ENCODE data around the gene MAGI2.
"Not testable (repeated sequence)": the region's sequence is repeated elsewhere in the genome, so short reads cannot be mapped to it uniquely, and the experiment has no call there.

The MAGI2 gene

DNA sequence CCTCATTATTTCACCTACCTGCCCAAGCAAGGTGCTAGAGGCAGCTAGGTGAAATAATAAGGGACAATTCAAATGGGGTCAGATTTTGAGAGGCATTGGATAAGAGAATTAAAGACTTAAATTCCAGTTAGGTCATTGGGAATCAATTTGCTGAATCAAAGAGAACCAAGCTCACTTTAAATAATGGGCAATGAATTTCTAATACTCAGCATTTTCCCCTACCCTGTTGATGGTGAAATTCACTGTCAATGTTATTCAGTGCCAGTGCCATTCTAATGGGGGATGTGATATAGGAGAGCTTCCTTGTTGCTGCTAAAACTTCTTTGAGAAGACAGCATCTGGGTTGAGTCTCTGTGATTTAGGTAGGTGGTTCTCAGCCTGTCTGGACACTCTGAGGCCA is 1145.6 kb downstream of the MAGI2 start:
- no peak for TF ChIP-seq TAF1 (IDR thresholded peaks at IDR 0.05; ENCODE audit: low read depth, low read length)
- TF ChIP-seq POLR2AphosphoS5 (IDR thresholded peaks at IDR 0.05; ENCODE audit: low read depth, low read length), result no peak
- no peak for TF ChIP-seq POU2F2 (IDR thresholded peaks at IDR 0.05; ENCODE audit: low read depth, low read length)
- TF ChIP-seq POLR2A (IDR thresholded peaks at IDR 0.05; ENCODE audit: low read depth, low read length), result no peak
- no peak for TF ChIP-seq PAX5 (IDR thresholded peaks at IDR 0.05; ENCODE audit: insufficient read depth, low read length, severe bottlenecking)
- no peak for TF ChIP-seq SPI1 (IDR thresholded peaks at IDR 0.05; ENCODE audit: low read depth, low read length)
- DNase-seq (ENCODE audit: insufficient read length, low spot score) (no peak), FAIRE-seq (no peak)

DNA sequence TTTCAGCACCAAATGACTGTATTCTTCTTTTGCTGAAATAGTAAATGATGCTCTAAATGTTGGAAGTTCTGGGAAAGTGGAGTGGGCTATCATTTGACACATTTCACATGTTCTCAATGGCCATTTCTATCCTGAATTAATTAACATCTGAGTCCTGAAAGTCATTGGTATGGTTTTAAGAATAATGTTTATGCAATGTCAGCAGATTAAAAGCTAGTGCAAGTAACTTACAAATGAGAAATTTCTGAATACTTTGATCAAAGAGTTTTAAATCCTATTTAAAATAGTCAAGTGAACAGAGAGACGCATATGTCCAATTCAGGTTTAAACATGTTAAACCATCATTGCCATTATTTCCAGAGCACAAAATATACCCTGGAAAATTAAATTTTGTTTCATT is 1146.8 kb downstream of the MAGI2 start:
- FAIRE-seq (no peak), DNase-seq (ENCODE audit: insufficient read length, low spot score) (no peak)
- TF ChIP-seq POLR2A (IDR thresholded peaks at IDR 0.05; ENCODE audit: low read depth, low read length), result no peak
- no peak for TF ChIP-seq SPI1 (IDR thresholded peaks at IDR 0.05; ENCODE audit: low read depth, low read length)
- no peak for TF ChIP-seq POLR2AphosphoS5 (IDR thresholded peaks at IDR 0.05; ENCODE audit: low read depth, low read length)
- no peak for TF ChIP-seq PAX5 (IDR thresholded peaks at IDR 0.05; ENCODE audit: insufficient read depth, low read length, severe bottlenecking)

DNA sequence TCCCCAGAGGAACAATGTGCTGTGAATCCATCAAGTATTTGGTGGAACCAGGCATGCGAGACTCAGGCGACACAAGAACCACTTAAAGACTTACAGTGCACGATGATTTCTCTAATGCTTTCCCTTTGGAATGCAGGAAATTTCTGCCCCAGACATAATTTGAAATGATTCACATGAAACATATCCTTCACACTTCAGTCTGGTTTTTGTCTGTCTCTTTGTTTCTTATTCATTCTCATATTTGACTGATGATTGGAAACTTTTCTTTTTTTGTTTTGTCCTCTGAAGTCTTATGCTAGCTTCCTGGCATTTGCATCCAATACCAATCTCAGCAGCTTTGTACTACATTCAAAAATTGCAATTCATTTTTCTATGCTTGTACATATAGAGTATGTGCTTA is 1152.1 kb downstream of the MAGI2 start:
- TF ChIP-seq PAX5 (IDR thresholded peaks at IDR 0.05; ENCODE audit: insufficient read depth, low read length, severe bottlenecking) (no peak), TAF1 (IDR thresholded peaks at IDR 0.05; ENCODE audit: low read depth, low read length) (no peak), POLR2AphosphoS5 (IDR thresholded peaks at IDR 0.05; ENCODE audit: low read depth, low read length) (no peak), SPI1 (IDR thresholded peaks at IDR 0.05; ENCODE audit: low read depth, low read length) (no peak)
- DNase-seq (ENCODE audit: insufficient read length, low spot score) (no peak), FAIRE-seq (no peak)

DNA sequence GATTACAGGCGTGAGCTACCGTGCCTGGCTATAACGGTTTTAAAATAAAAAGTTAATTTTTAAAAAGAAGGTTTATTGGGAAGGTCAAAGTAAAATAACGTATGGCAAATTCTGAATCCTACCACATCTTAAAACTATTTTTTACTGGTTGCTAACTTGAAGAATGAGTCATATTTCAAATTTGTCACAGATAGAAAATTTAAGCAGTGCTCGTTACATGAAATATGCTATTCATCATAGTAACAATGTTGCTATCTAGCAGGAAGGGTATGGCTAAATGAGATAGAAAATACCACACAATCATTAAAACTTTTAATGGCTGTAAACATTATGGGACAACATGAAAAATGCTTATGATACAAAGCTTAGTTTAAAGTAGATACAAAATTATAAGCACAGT is 1154.4 kb downstream of the MAGI2 start:
- FAIRE-seq, result no peak
- no peak for DNase-seq (ENCODE audit: insufficient read length, low spot score)
- no peak for TF ChIP-seq TAF1 (IDR thresholded peaks at IDR 0.05; ENCODE audit: low read depth, low read length)
- TF ChIP-seq POLR2A (IDR thresholded peaks at IDR 0.05; ENCODE audit: low read depth, low read length), result no peak
- TF ChIP-seq SPI1 (IDR thresholded peaks at IDR 0.05; ENCODE audit: low read depth, low read length), result no peak
- TF ChIP-seq POLR2AphosphoS5 (IDR thresholded peaks at IDR 0.05; ENCODE audit: low read depth, low read length), result no peak
- no peak for TF ChIP-seq POU2F2 (IDR thresholded peaks at IDR 0.05; ENCODE audit: low read depth, low read length)
- no peak for TF ChIP-seq PAX5 (IDR thresholded peaks at IDR 0.05; ENCODE audit: insufficient read depth, low read length, severe bottlenecking)

DNA sequence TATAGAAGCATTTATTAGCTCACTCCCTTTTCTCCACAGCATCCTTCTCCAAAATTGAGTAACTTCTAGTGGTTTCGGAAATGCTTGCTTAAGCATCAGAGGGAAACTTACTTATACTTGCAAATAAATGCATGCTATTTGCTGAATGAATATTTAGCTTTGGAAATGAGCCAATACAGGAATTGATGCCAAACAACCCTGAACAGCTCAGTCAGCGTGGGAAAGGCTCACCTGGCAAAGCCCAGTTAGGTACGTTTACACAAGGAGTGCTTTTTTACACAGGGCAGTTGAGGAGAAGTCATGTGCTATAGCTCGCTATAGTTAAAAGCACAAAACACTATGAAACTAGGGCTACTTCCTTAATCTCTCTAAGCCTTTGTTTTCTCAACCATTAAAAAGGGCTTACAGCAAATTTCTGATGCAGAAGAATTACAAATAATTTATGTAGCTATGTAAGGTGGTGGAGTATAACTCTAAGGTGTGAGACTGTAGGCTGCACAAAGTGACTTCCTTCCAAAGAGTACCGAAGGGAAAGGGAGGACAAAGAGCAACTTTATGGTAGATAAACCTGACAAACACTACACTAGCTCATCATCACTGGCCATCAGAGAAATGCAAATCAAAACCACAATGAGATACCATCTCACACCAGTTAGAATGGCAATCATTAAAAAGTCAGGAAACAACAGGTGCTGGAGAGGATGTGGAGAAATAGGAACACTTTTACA is 1156.7 kb downstream of the MAGI2 start:
- no peak for FAIRE-seq
- no peak for DNase-seq (ENCODE audit: insufficient read length, low spot score)
- TF ChIP-seq POU2F2 (IDR thresholded peaks at IDR 0.05; ENCODE audit: low read depth, low read length) (no peak), POLR2AphosphoS5 (IDR thresholded peaks at IDR 0.05; ENCODE audit: low read depth, low read length) (no peak), SPI1 (IDR thresholded peaks at IDR 0.05; ENCODE audit: low read depth, low read length) (no peak), POLR2A (IDR thresholded peaks at IDR 0.05; ENCODE audit: low read depth, low read length) (no peak), PAX5 (IDR thresholded peaks at IDR 0.05; ENCODE audit: insufficient read depth, low read length, severe bottlenecking) (no peak), TAF1 (IDR thresholded peaks at IDR 0.05; ENCODE audit: low read depth, low read length) (no peak)

DNA sequence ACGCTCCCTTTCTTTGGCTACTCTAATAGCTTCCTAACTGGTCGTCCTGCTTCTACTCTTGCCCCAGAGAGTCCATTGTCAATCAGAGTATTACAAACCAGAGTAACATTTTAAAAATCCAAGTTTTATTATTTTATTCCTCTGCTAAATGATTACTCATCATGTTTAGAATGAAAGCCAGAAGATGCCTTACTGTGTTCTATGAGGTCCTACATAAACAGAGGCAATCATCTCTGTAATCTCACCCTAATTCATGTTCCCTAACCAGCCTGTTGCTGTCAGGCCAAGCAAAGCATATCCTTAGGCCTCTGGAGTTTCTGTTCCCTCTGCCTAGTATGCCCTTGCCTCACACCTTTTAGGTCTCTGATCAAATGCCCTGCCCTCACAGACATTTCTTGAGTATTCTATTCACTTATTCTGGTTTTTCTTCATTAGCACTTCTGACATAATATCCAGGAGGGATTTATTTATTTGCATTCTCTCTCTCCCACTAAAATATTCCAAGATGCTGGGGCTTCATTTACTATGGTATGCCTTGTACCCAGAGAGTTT is 1157.3 kb downstream of the MAGI2 start:
- TF ChIP-seq POLR2AphosphoS5 (IDR thresholded peaks at IDR 0.05; ENCODE audit: low read depth, low read length) (no peak), PAX5 (IDR thresholded peaks at IDR 0.05; ENCODE audit: insufficient read depth, low read length, severe bottlenecking) (no peak), POU2F2 (IDR thresholded peaks at IDR 0.05; ENCODE audit: low read depth, low read length) (no peak), TAF1 (IDR thresholded peaks at IDR 0.05; ENCODE audit: low read depth, low read length) (no peak), SPI1 (IDR thresholded peaks at IDR 0.05; ENCODE audit: low read depth, low read length) (no peak), POLR2A (IDR thresholded peaks at IDR 0.05; ENCODE audit: low read depth, low read length) (no peak)
- FAIRE-seq, result no peak
- no peak for DNase-seq (ENCODE audit: insufficient read length, low spot score)

DNA sequence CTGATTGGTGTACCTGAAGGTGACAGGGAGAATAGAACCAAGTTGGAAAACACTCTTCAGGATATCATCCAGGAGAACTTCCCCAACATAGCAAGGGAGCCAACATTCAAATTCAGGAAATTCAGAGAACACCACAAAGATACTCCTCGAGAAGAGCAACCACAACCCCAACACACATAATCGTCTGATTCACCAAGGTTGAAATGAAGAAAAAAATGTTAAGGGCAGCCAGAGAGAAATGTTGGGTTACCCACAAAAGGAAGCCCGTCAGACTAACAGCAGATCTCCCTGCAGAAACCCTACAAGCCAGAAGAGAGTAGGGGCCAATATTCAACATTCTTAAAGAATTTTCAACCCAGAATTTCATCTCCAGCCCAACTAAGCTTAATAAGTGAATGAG is 1164.0 kb downstream of the MAGI2 start:
- FAIRE-seq, result not testable (repeated sequence)

DNA sequence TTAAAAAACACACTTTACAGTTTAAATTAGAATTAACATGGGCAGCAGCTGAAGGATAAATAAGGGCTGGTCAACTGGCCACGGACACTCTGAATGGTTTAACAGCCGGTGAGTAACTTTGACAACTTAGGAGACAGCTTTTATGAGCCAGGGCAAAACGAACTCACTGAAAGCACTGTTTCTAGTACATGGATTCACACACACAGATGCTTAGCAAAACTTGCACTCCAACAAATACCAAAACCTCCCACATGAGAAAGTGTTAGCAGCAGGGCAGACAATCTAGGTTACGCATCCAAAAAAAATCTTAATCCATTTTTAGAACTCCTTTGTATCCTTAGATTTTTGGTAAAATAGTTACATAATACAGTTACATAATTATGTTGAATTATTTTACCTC is 1168.5 kb downstream of the MAGI2 start:
- no peak for FAIRE-seq
- no peak for TF ChIP-seq PAX5 (IDR thresholded peaks at IDR 0.05; ENCODE audit: insufficient read depth, low read length, severe bottlenecking)
- no peak for TF ChIP-seq POU2F2 (IDR thresholded peaks at IDR 0.05; ENCODE audit: low read depth, low read length)
- no peak for DNase-seq (ENCODE audit: insufficient read length, low spot score)

More for the DNA sequence above, 1164.0 kb downstream of the MAGI2 start:
- not testable (repeated sequence) for DNase-seq (ENCODE audit: insufficient read length, low spot score)

DNA sequence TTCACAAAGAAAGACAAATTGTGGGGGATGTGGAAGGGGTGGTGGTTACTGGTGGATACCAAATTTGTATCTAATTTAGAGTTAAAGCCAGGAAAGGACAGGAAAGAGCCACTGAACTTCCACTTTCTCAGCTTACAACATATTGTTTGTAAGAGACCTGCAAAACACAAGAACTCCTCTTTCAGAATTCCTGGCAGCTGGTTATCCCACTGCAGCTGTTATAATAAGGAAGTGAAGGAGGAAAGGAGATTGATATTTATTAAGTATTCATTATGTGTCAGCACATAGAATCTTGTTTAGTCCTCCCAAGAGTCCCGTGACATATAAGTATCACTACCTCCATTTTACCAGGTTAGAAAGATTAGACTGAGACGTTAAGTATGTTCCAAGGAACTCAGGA is 1173.2 kb downstream of the MAGI2 start:
- TF ChIP-seq TAF1 (IDR thresholded peaks at IDR 0.05; ENCODE audit: low read depth, low read length) (no peak), POLR2A (IDR thresholded peaks at IDR 0.05; ENCODE audit: low read depth, low read length) (no peak), POLR2AphosphoS5 (IDR thresholded peaks at IDR 0.05; ENCODE audit: low read depth, low read length) (no peak), PAX5 (IDR thresholded peaks at IDR 0.05; ENCODE audit: insufficient read depth, low read length, severe bottlenecking) (no peak), SPI1 (IDR thresholded peaks at IDR 0.05; ENCODE audit: low read depth, low read length) (no peak), POU2F2 (IDR thresholded peaks at IDR 0.05; ENCODE audit: low read depth, low read length) (no peak)
- DNase-seq (ENCODE audit: insufficient read length, low spot score) (no peak), FAIRE-seq (no peak)

DNA sequence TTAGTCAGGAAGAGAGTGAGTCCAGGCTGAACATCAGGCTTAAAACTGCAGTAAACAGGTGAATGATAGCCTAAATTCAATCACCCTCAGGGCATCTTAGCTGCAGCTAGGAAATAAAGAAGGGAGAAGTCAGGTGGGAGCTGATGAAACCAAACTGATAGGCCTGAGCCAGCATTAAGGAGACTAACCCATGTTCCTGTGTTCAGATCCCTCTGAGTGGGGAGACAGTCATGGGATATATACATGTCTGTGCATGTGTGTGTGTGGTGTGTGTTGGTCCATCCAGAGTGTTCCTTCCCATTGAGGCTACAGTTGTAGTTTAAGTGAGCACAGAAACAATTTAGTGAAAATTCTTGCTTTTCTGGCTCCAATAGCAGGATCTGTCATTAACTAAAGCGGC is 1174.0 kb downstream of the MAGI2 start:
- TF ChIP-seq POLR2A (IDR thresholded peaks at IDR 0.05; ENCODE audit: low read depth, low read length) (no peak), PAX5 (IDR thresholded peaks at IDR 0.05; ENCODE audit: insufficient read depth, low read length, severe bottlenecking) (no peak), SPI1 (IDR thresholded peaks at IDR 0.05; ENCODE audit: low read depth, low read length) (no peak), TAF1 (IDR thresholded peaks at IDR 0.05; ENCODE audit: low read depth, low read length) (no peak), POLR2AphosphoS5 (IDR thresholded peaks at IDR 0.05; ENCODE audit: low read depth, low read length) (no peak), POU2F2 (IDR thresholded peaks at IDR 0.05; ENCODE audit: low read depth, low read length) (no peak)
- DNase-seq (ENCODE audit: insufficient read length, low spot score) (no peak), FAIRE-seq (no peak)

Measured in GM12891 (cell line).